ENCODE results near the gene FAM118B.

DNA sequence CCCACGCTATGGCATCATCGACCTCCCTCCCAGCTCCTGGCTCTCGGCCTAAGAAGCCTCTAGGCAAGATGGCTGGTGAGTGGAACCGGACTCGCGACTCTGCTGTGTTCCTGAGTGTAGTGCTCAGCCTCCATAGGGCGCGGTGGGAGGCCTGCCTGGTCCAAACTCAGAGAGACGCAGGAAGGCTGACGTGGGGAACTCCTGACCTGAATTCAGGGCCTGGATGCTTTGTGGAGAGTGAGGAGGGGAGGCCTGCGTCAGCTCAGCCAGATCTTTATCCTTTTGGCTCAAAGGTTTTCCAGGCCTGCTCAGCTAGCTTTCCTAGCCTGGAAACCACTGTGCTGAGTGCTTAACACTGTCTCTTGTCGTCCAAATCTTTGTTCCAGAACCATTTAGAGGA lies 79.3 kb downstream of the FAM118B start:
- no peak for TF ChIP-seq POLR2A (IDR thresholded peaks at IDR 0.05)
- TF ChIP-seq, protein P1, sequence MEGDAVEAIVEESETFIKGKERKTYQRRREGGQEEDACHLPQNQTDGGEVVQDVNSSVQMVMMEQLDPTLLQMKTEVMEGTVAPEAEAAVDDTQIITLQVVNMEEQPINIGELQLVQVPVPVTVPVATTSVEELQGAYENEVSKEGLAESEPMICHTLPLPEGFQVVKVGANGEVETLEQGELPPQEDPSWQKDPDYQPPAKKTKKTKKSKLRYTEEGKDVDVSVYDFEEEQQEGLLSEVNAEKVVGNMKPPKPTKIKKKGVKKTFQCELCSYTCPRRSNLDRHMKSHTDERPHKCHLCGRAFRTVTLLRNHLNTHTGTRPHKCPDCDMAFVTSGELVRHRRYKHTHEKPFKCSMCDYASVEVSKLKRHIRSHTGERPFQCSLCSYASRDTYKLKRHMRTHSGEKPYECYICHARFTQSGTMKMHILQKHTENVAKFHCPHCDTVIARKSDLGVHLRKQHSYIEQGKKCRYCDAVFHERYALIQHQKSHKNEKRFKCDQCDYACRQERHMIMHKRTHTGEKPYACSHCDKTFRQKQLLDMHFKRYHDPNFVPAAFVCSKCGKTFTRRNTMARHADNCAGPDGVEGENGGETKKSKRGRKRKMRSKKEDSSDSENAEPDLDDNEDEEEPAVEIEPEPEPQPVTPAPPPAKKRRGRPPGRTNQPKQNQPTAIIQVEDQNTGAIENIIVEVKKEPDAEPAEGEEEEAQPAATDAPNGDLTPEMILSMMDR (IDR thresholded peaks at IDR 0.05), result no peak
